IPS DF 6.9 (cell line): ENCODE results near the gene CYP2A6.

Experiments used
- DNase-seq: peaks from one replicate; pipeline ENCODE4 v3.0.0-alpha.2; 2013; ENCODE audit warnings: low read depth, low spot score
- H3K27ac ChIP-seq: one replicate; pipeline ENCODE4 v1.5.1; 2013; ENCODE audit warnings: low read length, control low read depth
- H3K27me3 ChIP-seq: 2 replicates; pipeline ENCODE4 v1.6.1; 2013; ENCODE audit warnings: mild to moderate bottlenecking, low read length; ENCODE audit not compliant: control insufficient read depth, insufficient read depth
- H3K36me3 ChIP-seq: 2 replicates; pipeline ENCODE4 v1.6.1; 2013; ENCODE audit warnings: low read length; ENCODE audit not compliant: control insufficient read depth, insufficient read depth
- H3K4me1 ChIP-seq: 2 replicates; pipeline ENCODE4 v1.6.1; 2013; ENCODE audit warnings: low read length; ENCODE audit not compliant: control insufficient read depth, insufficient read depth
- H3K4me3 ChIP-seq: 2 replicates; pipeline ENCODE4 v1.5.1; 2013; ENCODE audit warnings: mild to moderate bottlenecking, low read length
- H3K9me3 ChIP-seq: 2 replicates; pipeline ENCODE4 v1.6.1; 2013; ENCODE audit warnings: low read length, inconsistent platforms; ENCODE audit not compliant: control insufficient read depth, insufficient read depth
- WGBS: extraction: QIAGEN DNeasy Blood & Tissue Kit; methylation state at CpG from one replicate; pipeline ENCODE4 v1.1.7; 2013; ENCODE audit warnings: mixed read lengths, missing lambda C conversion rate; ENCODE audit not compliant: insufficient read length, insufficient coverage; 5-methylcytosine and 5-hydroxymethylcytosine counted together

Gene CYP2A6

DNA sequence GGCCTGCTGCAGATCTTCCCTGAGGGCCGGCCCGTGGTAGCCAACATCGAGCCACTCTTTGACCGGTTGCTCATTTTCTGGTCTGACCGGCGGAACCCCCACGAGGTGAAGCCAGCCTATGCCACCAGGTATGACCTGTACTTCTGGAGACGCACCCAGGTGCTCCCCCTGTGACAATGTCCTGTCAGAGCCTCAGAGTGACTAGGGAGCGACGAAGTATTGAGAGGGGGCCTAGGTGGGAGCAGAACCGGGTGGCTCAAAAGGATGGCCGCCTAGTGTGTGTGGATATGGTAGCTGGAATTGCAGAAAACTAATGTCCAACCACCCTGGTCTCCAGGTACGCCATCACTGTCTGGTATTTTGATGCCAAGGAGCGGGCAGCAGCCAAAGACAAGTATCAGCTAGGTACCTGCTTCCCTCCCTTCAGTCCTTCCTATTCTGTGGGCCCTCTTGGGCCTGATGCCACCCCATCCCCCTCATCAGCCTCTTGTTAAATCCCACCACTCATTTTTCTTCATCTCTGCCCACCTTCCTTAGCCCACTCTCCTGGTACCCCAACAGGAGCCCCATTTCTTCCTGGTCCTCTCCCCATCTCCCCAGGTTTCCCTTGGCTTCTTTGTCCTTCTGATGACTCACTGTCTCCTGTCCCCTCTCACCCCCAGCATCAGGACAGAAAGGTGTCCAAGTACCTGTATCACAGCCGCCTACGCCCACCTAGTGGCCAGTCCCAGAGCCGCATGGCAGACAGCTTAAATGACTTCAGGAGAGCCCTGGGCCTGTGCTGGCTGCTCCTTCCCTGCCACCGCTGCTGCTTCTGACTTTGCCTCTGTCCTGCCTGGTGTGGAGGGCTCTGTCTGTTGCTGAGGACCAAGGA lies 42.9 kb downstream of the CYP2A6 start:
- Histone ChIP-seq H3K36me3 (peaks cover 16% of the 10 kb centered on the region), H3K9me3 (no peaks in the 10 kb centered on the region), H3K27ac (no peak overlapping the region), H3K4me3 (no peak overlapping the region), H3K4me1 (peaks cover 1% of the 10 kb centered on the region; the same call in 1 of the 2 replicates), H3K27me3 (no peaks in the 10 kb centered on the region)
- no CpG with 5 or more reads among the region's 18 CpGs for WGBS
- DNase-seq, result no peak

GRCh38 chr19:40806423-40807146 lies 43.7 kb downstream of the CYP2A6 start:
- no peak overlapping the region for H3K4me3 ChIP-seq

GRCh38 chr19:40805258-40805868 lies 44.9 kb downstream of the CYP2A6 start:
- Histone ChIP-seq H3K27me3 (no peaks in the 10 kb centered on the region), H3K36me3 (peaks cover 31% of the 10 kb centered on the region), H3K9me3 (no peaks in the 10 kb centered on the region), H3K27ac (no peak overlapping the region), H3K4me3 (no peak overlapping the region), H3K4me1 (peaks cover 7% of the 10 kb centered on the region)
- DNase-seq, result no peak
- no CpG with 5 or more reads among the region's 2 CpGs for WGBS

More at GRCh38 chr19:40806423-40807146, 43.7 kb downstream of the CYP2A6 start:
- Histone ChIP-seq H3K9me3 (no peaks in the 10 kb centered on the region), H3K27ac (no peak overlapping the region), H3K4me1 (peaks cover 1% of the 10 kb centered on the region; the same call in 1 of the 2 replicates), H3K27me3 (no peaks in the 10 kb centered on the region), H3K36me3 (peaks cover 21% of the 10 kb centered on the region)
- WGBS, result no CpG with 5 or more reads among the region's 26 CpGs
- peak; percentile 95 for DNase-seq

- H3K36me3 ChIP-seq, result peaks cover 31% of the 10 kb centered on the region
- H3K9me3 ChIP-seq, result no peaks in the 10 kb centered on the region
- H3K4me1 ChIP-seq, result peaks cover 7% of the 10 kb centered on the region
- H3K27ac ChIP-seq, result no peak overlapping the region
- H3K4me3 ChIP-seq, result no peak overlapping the region
- no peaks in the 10 kb centered on the region for H3K27me3 ChIP-seq
- DNase-seq, result no peak
- WGBS, result no CpG with 5 or more reads among the region's 7 CpGs
Measured at GRCh38 chr19:40804783-40805242, 45.4 kb downstream of the CYP2A6 start.

DNA sequence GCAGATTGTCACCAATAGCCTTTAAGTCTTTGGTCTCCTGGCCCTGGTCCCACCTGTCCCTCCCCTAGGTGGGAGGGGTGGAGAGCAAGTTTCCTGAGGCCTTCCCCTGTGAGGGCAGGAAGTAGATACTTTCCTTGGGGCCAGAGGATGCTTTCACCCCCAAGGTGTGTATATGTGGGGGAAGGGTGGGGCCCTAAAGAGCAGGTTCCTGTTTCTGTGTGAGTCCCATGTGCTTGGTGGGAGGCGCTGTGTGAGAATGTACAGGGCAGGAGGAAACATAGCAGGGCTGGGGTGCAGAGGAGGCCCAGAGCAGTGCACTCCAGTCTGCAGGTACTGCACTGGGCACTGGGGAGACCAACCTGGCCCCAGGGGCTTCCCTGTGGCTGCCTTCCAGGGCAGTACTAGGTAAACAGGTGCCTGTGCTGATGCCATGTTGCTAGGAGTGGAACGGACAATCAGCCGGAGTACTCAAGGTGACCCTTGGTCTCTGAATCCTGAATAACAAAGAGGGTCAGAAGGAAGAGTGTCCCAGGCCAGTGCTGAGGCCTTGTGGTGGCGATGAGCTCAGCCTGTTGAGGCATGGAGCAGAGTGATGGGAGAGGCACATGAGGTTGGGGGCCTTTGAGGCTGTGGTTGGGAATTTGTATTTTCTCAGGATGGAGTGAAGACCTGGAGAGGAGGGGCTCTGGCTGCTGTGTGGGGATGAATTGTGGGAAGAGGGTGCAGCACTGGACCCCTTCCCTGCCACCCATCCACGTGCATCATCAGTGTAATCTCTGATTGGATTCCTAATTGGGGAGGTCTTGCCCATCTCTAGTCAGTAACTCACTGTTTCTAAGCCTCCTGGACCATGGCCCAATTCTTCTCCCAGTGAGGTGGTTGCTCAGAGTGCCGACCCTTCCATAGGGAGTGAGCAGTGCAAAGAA lies 46.1 kb downstream of the CYP2A6 start:
- no peaks in the 10 kb centered on the region for H3K9me3 ChIP-seq
- H3K36me3 ChIP-seq, result peaks cover 26% of the 10 kb centered on the region
- peaks cover 7% of the 10 kb centered on the region for H3K4me1 ChIP-seq
- H3K27ac ChIP-seq, result no peak overlapping the region
- no peak for DNase-seq
- no CpG with 5 or more reads among the region's 6 CpGs for WGBS
- no peak overlapping the region for H3K4me3 ChIP-seq
- H3K27me3 ChIP-seq, result no peaks in the 10 kb centered on the region

DNA sequence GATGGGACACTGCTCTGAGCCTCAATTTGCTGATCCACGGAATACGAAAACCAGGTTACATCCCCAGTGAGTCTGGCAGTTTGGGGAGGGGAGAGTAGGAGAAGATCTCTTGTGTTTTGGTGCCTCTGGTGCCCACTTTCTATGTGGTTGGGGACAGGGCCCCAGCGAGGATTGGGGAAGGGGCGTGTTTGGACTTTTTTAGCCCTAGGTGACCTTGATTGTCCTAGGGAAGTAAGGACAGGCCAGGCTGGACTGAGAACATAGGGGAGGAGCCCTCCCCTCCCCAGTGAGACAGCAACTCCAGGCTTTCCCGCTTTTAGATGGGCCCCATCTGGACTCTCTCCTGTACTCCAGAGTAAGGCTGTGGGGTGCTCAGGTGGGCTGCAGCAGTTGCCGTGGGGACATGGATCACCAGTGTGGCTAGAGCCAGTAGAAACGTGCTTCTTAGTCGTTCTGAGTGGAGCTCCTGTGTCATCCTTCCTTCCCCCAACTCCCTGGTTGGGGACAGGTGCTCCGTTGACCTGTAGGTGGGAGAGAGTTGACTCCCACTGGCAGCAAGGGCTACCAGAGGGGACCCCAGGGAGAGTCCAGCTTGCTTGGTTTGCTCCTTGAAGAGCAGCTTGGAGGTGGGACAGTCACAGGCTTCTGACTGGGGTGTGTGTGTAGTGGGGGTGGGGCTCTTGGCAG lies 46.9 kb downstream of the CYP2A6 start:
- no CpG with 5 or more reads among the region's 9 CpGs for WGBS
- peaks cover 23% of the 10 kb centered on the region for H3K36me3 ChIP-seq
- peaks cover 7% of the 10 kb centered on the region for H3K4me1 ChIP-seq

GRCh38 chr19:40802300-40803169 lies 47.7 kb downstream of the CYP2A6 start:
- Histone ChIP-seq H3K4me3 (no peak overlapping the region), H3K27ac (no peak overlapping the region), H3K4me1 (peaks cover 7% of the 10 kb centered on the region), H3K27me3 (no peaks in the 10 kb centered on the region), H3K9me3 (no peaks in the 10 kb centered on the region), H3K36me3 (peaks cover 17% of the 10 kb centered on the region)
- DNase-seq, result no peak
- no CpG with 5 or more reads among the region's 11 CpGs for WGBS

More for the DNA sequence above, 46.9 kb downstream of the CYP2A6 start:
- Histone ChIP-seq H3K4me3 (no peak overlapping the region), H3K27me3 (no peaks in the 10 kb centered on the region), H3K9me3 (no peaks in the 10 kb centered on the region), H3K27ac (no peak overlapping the region)
- no peak for DNase-seq

GRCh38 chr19:40801426-40802299 lies 48.6 kb downstream of the CYP2A6 start:
- no peaks in the 10 kb centered on the region for H3K9me3 ChIP-seq
- peaks cover 17% of the 10 kb centered on the region for H3K36me3 ChIP-seq
- peaks cover 7% of the 10 kb centered on the region for H3K4me1 ChIP-seq
- H3K27me3 ChIP-seq, result no peaks in the 10 kb centered on the region
- no peak overlapping the region for H3K27ac ChIP-seq
- no CpG with 5 or more reads among the region's 13 CpGs for WGBS
- H3K4me3 ChIP-seq, result no peak overlapping the region
- no peak for DNase-seq
